ENCODE measurements around the gene TCEA2.

Gene TCEA2

DNA sequence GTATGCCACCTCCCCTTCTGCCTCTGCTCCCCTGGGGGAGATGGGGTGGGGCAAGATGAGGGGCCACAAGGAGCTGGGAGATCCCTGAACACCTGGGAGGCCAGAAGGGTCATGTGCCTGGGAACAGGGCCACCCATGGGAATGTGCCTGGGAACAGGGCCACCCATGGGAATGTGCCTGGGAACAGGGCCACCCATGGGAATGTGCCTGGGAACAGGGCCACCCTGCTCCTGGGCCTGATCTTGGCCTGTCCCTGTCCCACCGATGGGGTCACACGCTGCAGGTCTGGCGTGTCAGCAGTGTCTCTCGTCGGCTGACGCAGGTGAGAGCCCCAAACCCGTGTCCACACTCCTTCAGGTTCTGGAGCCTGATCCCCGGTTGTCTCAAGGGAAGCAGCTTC lies 12.0 kb downstream of the TCEA2 start:
- no peak for DNase-seq (ENCODE audit: low spot score)
- TF ChIP-seq, protein P1, sequence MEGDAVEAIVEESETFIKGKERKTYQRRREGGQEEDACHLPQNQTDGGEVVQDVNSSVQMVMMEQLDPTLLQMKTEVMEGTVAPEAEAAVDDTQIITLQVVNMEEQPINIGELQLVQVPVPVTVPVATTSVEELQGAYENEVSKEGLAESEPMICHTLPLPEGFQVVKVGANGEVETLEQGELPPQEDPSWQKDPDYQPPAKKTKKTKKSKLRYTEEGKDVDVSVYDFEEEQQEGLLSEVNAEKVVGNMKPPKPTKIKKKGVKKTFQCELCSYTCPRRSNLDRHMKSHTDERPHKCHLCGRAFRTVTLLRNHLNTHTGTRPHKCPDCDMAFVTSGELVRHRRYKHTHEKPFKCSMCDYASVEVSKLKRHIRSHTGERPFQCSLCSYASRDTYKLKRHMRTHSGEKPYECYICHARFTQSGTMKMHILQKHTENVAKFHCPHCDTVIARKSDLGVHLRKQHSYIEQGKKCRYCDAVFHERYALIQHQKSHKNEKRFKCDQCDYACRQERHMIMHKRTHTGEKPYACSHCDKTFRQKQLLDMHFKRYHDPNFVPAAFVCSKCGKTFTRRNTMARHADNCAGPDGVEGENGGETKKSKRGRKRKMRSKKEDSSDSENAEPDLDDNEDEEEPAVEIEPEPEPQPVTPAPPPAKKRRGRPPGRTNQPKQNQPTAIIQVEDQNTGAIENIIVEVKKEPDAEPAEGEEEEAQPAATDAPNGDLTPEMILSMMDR (IDR thresholded peaks at IDR 0.05; ENCODE audit: extremely low read depth, missing control alignments), result no peak

DNA sequence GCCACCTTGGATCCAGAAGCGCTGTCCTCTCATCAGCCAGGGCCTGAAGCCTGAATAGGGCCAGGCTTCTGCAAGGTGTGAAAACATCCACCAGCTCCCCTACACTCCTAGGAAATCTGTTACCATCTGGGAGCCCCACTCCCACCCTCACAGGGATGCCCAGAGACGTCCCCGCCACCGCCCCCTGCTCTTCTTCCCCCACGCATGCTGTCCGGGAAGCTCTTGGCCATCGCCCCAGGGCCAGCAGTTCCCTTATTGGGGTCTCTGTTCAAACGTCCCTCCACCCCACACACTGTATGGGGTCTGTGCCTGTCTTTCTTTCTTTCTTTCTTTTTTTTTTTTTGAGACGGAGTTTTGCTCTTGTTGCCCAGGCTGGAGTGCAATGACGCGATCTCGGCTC lies 12.6 kb downstream of the TCEA2 start:
- TF ChIP-seq, protein P1 (IDR thresholded peaks at IDR 0.05; ENCODE audit: extremely low read depth, missing control alignments), result no peak
- DNase-seq (ENCODE audit: low spot score), result no peak

DNA sequence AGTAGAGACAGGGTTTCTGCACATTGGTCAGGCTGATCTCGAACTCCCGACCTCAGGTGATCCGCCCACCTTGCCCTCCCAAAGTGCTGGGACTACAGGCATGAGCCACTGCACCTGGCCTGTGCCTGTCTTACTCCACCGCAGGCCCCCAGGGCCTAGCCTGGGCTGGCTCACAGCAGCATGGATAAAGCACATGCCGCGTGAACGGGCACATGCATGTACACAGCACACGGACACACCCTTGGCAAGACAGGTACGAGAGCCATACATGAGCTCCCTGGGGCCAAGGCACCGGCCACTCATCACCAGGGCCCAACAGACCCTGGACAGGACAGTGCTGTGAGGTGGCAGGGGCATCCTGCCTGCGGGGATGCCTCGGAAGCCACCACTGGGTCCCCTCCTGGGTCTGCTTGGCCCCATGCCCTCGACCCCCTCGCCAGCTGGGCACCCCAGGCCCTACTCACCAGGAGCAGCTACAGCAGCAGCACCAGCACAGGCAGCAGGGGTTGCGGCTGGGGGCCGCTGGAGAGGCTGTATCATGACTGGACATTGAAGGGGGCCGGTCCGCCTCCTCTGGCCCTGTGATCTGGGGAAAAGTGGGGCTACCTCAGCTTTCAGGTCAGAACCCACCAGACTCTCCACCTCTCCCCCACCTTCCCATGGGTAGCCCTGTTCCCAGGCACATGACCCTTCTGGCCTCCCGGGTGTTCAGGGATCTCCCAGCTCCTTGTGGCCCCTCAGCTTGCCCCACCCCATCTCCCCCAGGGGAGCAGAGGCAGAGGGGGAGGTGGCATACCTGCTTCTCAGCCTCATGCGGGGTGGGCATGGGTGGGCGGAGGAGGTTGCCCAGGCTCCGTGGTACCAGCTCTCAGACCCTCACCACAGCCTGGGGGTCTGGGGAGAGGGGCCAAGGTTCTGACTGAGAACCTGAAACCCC lies 13.3 kb downstream of the TCEA2 start:
- TF ChIP-seq, protein P1 (IDR thresholded peaks at IDR 0.05; ENCODE audit: extremely low read depth, missing control alignments), result no peak
- DNase-seq (ENCODE audit: low spot score), result no peak

DNA sequence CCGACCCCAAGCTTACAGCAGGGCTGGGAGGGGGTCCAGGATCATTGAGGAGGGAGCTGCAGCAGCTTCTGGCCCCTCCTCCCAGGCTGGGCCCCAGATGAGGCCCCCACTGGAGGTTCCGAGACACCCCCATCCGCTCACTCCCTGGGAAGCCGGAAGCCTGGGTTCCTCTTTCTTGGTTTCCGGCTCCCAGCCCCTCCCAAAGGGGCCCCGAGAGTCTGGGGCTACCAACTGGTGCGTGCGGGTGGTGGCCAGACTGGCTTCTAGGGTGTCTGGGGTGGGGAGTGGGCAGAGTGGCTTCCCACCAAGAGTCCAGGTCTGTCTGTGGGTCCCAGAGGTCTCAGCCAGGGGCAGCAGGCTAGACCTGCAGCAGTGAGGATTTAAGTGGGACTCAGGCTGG lies 14.1 kb downstream of the TCEA2 start:
- TF ChIP-seq, protein P1 (IDR thresholded peaks at IDR 0.05; ENCODE audit: extremely low read depth, missing control alignments), result no peak
- peak; percentile 62 for DNase-seq (ENCODE audit: low spot score)

DNA sequence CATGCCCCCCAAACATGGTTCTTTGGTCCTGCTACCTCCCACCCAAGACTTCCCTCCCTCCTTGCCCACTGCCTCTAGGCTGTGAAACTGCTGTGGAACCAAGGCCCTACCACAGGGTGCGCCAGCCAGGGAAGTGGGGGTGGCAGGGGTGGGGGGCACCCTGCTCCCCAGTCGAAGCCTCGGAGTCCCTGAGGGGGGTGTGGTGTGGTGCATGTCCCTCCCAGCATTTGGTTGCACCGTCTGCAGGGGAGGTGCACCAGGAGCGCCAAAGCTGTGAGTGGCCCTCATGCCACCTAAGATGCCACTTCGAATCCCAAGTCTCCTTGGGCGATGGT lies 14.5 kb downstream of the TCEA2 start:
- TF ChIP-seq, protein P1 (IDR thresholded peaks at IDR 0.05; ENCODE audit: extremely low read depth, missing control alignments), result no peak
- no peak for DNase-seq (ENCODE audit: low spot score)

DNA sequence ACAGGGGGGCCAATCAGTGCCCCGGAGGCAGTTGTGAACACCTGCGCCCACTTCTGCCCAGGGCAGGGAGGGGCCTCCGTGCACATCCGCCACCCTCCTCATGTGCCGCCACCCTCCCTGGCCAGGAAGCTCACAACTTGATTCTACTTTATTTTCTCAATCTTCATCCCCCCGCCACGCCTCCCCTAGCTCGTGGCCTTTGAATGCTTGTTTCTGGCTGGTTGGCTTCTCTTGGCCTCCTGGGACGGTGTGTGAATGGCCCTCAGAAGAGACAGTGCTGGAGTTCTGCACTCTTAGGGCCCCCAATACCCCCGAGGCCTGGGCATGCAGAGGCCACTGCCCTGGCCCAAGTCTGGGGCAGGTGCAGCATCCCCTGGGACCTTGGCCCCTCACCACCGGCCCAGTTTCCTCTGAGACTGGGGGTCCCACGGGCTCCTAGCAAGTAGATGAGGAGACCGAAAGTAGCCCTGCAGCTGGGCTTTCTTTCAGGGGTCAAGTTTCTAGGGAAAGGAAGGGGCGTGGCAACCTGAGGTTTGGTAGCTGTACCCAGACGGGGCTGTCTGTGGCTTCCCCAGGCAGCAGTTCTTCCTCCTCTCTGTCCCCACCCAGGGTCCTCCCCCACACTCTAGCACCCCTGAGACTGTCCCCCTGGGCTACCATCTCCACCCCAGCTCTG lies 15.0 kb downstream of the TCEA2 start:
- TF ChIP-seq, protein P1 (IDR thresholded peaks at IDR 0.05; ENCODE audit: extremely low read depth, missing control alignments), result no peak
- peak; percentile 58 for DNase-seq (ENCODE audit: low spot score)

DNA sequence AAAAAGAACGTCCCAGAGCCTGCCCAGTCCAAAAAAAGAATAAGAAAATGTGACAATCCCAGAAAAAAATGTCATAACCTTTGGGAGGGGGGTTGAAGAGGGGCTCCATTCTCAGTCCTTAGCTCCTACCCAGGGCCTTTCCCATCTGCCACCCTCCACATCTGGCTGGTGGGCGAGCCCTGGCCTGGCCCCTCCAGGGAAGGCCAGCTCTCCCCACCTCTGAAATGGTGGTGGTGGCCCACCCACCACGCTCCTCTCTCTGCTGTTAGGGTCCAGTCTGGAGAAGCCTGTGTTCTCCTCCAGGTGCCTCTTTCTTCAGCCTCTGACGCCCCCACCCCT lies 15.9 kb downstream of the TCEA2 start:
- TF ChIP-seq, protein P1 (IDR thresholded peaks at IDR 0.05; ENCODE audit: extremely low read depth, missing control alignments), result no peak
- DNase-seq (ENCODE audit: low spot score), result no peak
